IMR-90 (cell line): ENCODE measurements around the gene PXK. TPM values are rescaled to one million over a fixed set of nuclear protein-coding genes. Genes with fewer than 3 reads are reported as not detected.

Source experiments
- ATAC-seq: fragments of 200-7000 bp; cut with Tn5 transposase; 2 replicates; pipeline ENCODE4 v1.9.1; 2020; ENCODE audit warnings: low read depth, mild to moderate bottlenecking, moderate library complexity
- BruUV-seq: library from RNA; stranded (reverse); fragments of 400-500 nt; replicated peaks from 2 replicates; lab custom pipeline; 2021; lab: Mats Ljungman, UMichigan
- CTCF ChIA-PET: fragments of 300-600 bp; formaldehyde crosslinking; extraction: SDS; loops from one replicate; lab custom pipeline; 2021; ENCODE audit warnings: antibody characterized with exemption; lab: Yijun Ruan, JAX
- POLR2A ChIA-PET: fragments of 300-600 bp; sonication (Branson Sonifier 250); formaldehyde crosslinking; loops from one replicate; lab custom pipeline; 2022; ENCODE audit warnings: antibody characterized with exemption; ENCODE audit not compliant: unreplicated experiment; lab: Charles Lee
- DNase-seq: peaks from one replicate; pipeline ENCODE4 v3.0.0; 2013
- H2AFZ ChIP-seq: replicated peaks from 2 replicates; pipeline ENCODE3; 2013; ENCODE audit warnings: low read length, mild to moderate bottlenecking; ENCODE audit not compliant: poor library complexity
- H2AK5ac ChIP-seq: 2 replicates; pipeline ENCODE4 v1.6.1; 2013; ENCODE audit warnings: low read depth, low read length, inconsistent platforms
- H2AK9ac ChIP-seq: replicated peaks from 2 replicates; pipeline ENCODE3; 2013; ENCODE audit warnings: mild to moderate bottlenecking, low read depth, low read length, moderate library complexity; ENCODE audit not compliant: poor library complexity
- H2BK120ac ChIP-seq: 2 replicates; pipeline ENCODE4 v1.6.1; 2013; ENCODE audit warnings: low read depth, low read length, inconsistent platforms
- H2BK15ac ChIP-seq: 3 replicates; pipeline ENCODE4 v1.6.1; 2013; ENCODE audit warnings: low read depth, low read length, inconsistent platforms
- H2BK20ac ChIP-seq: 2 replicates; pipeline ENCODE4 v1.6.1; 2013; ENCODE audit warnings: low read depth, mild to moderate bottlenecking, inconsistent platforms, low read length, moderate library complexity
- H2BK5ac ChIP-seq: 2 replicates; pipeline ENCODE4 v1.6.1; 2013; ENCODE audit warnings: mild to moderate bottlenecking, low read depth, low read length, inconsistent platforms; ENCODE audit not compliant: poor library complexity, severe bottlenecking
- H3K14ac ChIP-seq: replicated peaks from 2 replicates; pipeline ENCODE4 v1.6.1; 2013; ENCODE audit warnings: low read depth, low read length, inconsistent platforms
- H3K18ac ChIP-seq: 2 replicates; pipeline ENCODE4 v1.6.1; 2013; ENCODE audit warnings: low read depth, low read length, control low read depth
- H3K23ac ChIP-seq: 2 replicates; pipeline ENCODE4 v1.6.1; 2013; ENCODE audit warnings: low read depth, low read length, inconsistent platforms
- H3K27ac ChIP-seq: 2 replicates; pipeline ENCODE4 v1.5.1; 2013; ENCODE audit warnings: mild to moderate bottlenecking, control low read depth, low read length; ENCODE audit not compliant: insufficient read depth
- H3K27me3 ChIP-seq: 2 replicates; pipeline ENCODE4 v1.6.1; 2013; ENCODE audit warnings: low read length; ENCODE audit not compliant: control insufficient read depth, insufficient read depth
- H3K36me3 ChIP-seq: 2 replicates; pipeline ENCODE4 v1.6.1; 2013; ENCODE audit warnings: low read length, mixed read lengths; ENCODE audit not compliant: control insufficient read depth, insufficient read depth
- H3K4ac ChIP-seq: 2 replicates; pipeline ENCODE4 v1.6.1; 2013; ENCODE audit warnings: low read depth, low read length, inconsistent platforms
- H3K4me1 ChIP-seq: 2 replicates; pipeline ENCODE4 v1.6.1; 2013; ENCODE audit warnings: low read length, mixed read lengths; ENCODE audit not compliant: control insufficient read depth, insufficient read depth
- H3K4me2 ChIP-seq: 2 replicates; pipeline ENCODE4 v1.6.1; 2013; ENCODE audit warnings: low read depth, mild to moderate bottlenecking, control low read depth, low read length, moderate library complexity
- H3K4me3 ChIP-seq: 2 replicates; pipeline ENCODE4 v1.5.1; 2013; ENCODE audit warnings: low read depth, mild to moderate bottlenecking, control low read depth, low read length, moderate library complexity; ENCODE audit not compliant: insufficient read depth
- H3K56ac ChIP-seq: 2 replicates; pipeline ENCODE4 v1.6.1; 2013; ENCODE audit warnings: low read length, inconsistent platforms; ENCODE audit not compliant: insufficient read depth; ENCODE audit errors: extremely low read depth
- H3K79me1 ChIP-seq, 2 experiments: 2 replicates each; pipeline ENCODE4 v1.6.1; 2013; ENCODE audit warnings: low read length in 2 of 2, inconsistent platforms in 1 of 2, low read depth in 1 of 2
- H3K9ac ChIP-seq: 2 replicates; pipeline ENCODE4 v1.6.1; 2013; ENCODE audit warnings: low read depth, low read length, control low read depth
- H3K9me1 ChIP-seq: 2 replicates; pipeline ENCODE4 v1.6.1; 2013; ENCODE audit warnings: low read length, inconsistent platforms; ENCODE audit not compliant: insufficient read depth
- H3K9me3 ChIP-seq: 2 replicates; pipeline ENCODE4 v1.6.1; 2013; ENCODE audit warnings: low read length; ENCODE audit not compliant: control insufficient read depth, insufficient read depth
- H4K20me1 ChIP-seq: 2 replicates; pipeline ENCODE4 v1.6.1; 2013; ENCODE audit warnings: low read length, inconsistent platforms; ENCODE audit not compliant: insufficient read depth
- H4K5ac ChIP-seq: 2 replicates; pipeline ENCODE4 v1.6.1; 2013; ENCODE audit warnings: mild to moderate bottlenecking, low read depth, low read length, control low read depth
- H4K8ac ChIP-seq, 2 experiments: 2 replicates each; pipeline ENCODE4 v1.6.1; 2013; ENCODE audit warnings: low read depth in 2 of 2, low read length in 2 of 2, control low read depth in 1 of 2, inconsistent platforms in 1 of 2
- H4K91ac ChIP-seq: 2 replicates; pipeline ENCODE4 v1.6.1; 2013; ENCODE audit warnings: low read depth, low read length, inconsistent platforms; ENCODE audit not compliant: insufficient read depth
- CEBPB ChIP-seq: IDR thresholded peaks from 2 replicates; pipeline ENCODE4 v1.6.1; 2012; ENCODE audit warnings: low read depth, low read length, improper control_type of control experiment
- FOS ChIP-seq: fragments of 150-350 bp; IDR thresholded peaks from 2 replicates; pipeline ENCODE4 v1.6.1; 2016; ENCODE audit warnings: low read depth, low read length
- MXI1 ChIP-seq: IDR thresholded peaks from 2 replicates; pipeline ENCODE4 v1.6.1; 2012; ENCODE audit warnings: low read depth, mild to moderate bottlenecking, low read length, moderate library complexity, borderline replicate concordance
- NFE2L2 ChIP-seq: fragments of 150-350 bp; IDR thresholded peaks from 2 replicates; pipeline ENCODE4 v1.6.1; 2016; ENCODE audit warnings: low read depth, mild to moderate bottlenecking, low read length
- SMC3 ChIP-seq: fragments of 150-350 bp; IDR thresholded peaks from 2 replicates; pipeline ENCODE4 v1.6.1; 2016; ENCODE audit warnings: low read depth, mild to moderate bottlenecking, antibody characterized with exemption, low read length, moderate library complexity
- WGBS, 2 experiments: methylation state at CpG; one replicate each; pipeline versions ENCODE4 v1.1.5 to v1.1.7; 2013; ENCODE audit warnings: missing lambda C conversion rate in 2 of 2; ENCODE audit not compliant: insufficient read length in 1 of 2; ENCODE audit errors: extremely low coverage in 2 of 2; 5-methylcytosine and 5-hydroxymethylcytosine counted together
- dilution Hi-C: fragments of 300-500 bp; cut with HindIII; formaldehyde crosslinking; loops from one replicate; pipeline ENCODE4 v1.14.3; 2018; ENCODE audit warnings: low sequenced_read_pairs; ENCODE audit not compliant: unreplicated experiment
- in situ Hi-C: fragments of 300-500 bp; cut with MboI; formaldehyde crosslinking; loops from 3 replicates; pipeline ENCODE4 v1.14.3; 2019; ENCODE audit warnings: low sequenced_read_pairs, inconsistent platforms, mixed read lengths
- intact Hi-C: fragments of 100-400 bp; cut with micrococcal nuclease; formaldehyde crosslinking; loops from 2 replicates; pipeline ENCODE4 v1.10.0; 2022
- polyA plus RNA-seq, 3 experiments: library from polyadenylated mRNA; depleted of rRNA; stranded (reverse); fragments of >200 nt; gene quantifications; 2 replicates each; pipeline ENCODE4 v1.2.3, GENCODE V29; 2012; ENCODE audit warnings: low replicate concordance in 1 of 3
- total RNA-seq: library from RNA; depleted of rRNA; stranded (reverse); fragments of >200 nt; gene quantifications from 2 replicates; pipeline ENCODE4 v1.2.3, GENCODE V29; 2012
- TF ChIP-seq, protein P1 (sequence below): fragments of 150-350 bp; IDR thresholded peaks from 2 replicates; pipeline ENCODE4 v1.6.1; 2016; ENCODE audit warnings: low read depth, mild to moderate bottlenecking, low read length, moderate library complexity, borderline replicate concordance

Gene PXK
- total and polyA plus RNA-seq, 2 of the 4 experiments (the other 2 are of a cell fraction): 14.3 to 17.7 TPM

DNA sequence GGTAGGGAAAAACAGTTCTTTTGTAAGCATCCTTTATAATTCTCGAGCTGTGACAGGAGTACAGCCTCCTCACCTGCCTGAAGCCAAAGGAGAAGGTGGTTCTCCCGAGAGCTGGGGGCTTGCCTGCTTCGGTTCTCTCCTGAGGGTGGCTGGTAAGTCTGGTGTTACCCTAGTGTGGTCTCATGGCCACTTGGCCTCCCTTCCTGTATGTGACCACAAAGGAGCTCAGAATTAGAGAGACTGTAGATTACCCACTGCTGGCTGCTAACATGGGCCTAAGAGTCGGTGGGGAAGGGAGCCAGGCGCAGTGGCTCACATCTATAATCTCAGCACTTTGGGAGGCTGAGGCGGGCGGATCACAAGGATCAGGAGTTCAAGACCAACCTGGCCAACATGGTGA lies 88.3 kb downstream of the PXK start:
- Histone ChIP-seq H2AK9ac (no peak overlapping the region), H3K4ac (no peak overlapping the region), H2AFZ (no peak overlapping the region), H4K91ac (no peak overlapping the region), H2AK5ac (no peak overlapping the region), H4K8ac (no peak overlapping the region), H4K5ac (no peak overlapping the region), H4K20me1 (no peaks in the 10 kb centered on the region), H3K9me1 (peaks cover 3% of the 10 kb centered on the region; the same call in 1 of the 2 replicates), H3K4me2 (no peak overlapping the region), H3K4me3 (no peak overlapping the region), H3K23ac (no peak overlapping the region), H3K27ac (no peak overlapping the region), H3K4me1 (peaks cover 2% of the 10 kb centered on the region), H2BK5ac (no peak overlapping the region), H3K36me3 (peaks cover 45% of the 10 kb centered on the region), H3K56ac (no peak overlapping the region), H2BK20ac (no peak overlapping the region), H2BK120ac (no peak overlapping the region), H2BK15ac (no peak overlapping the region), H3K14ac (no peak overlapping the region), H3K27me3 (no peaks in the 10 kb centered on the region), H3K9ac (no peak overlapping the region), H3K18ac (no peak overlapping the region), H3K9me3 (no peaks in the 10 kb centered on the region), H3K79me1 (peaks cover 0 to 12% of the 10 kb centered on the region in 2 experiments; a peak in 2 of 4 replicates)
- in situ Hi-C loops (loop anchor here (25.0 kb wide), 1 partner anchor 234 kb away; no protein-coding TSS in a partner anchor), intact Hi-C loops (no loop called here), dilution Hi-C loops (no loop called here)
- WGBS, 2 experiments: 100% methylated on average over 2 of the region's 7 CpGs; no CpG with 5 or more reads in 1 of the 2 experiments
- ATAC-seq: no peak
- ChIA-PET POLR2A (no interaction called here), CTCF (no interaction called here)
- BruUV-seq: no TSS peak
- no peak for DNase-seq
- TF ChIP-seq CEBPB (no peak), NFE2L2 (no peak), MXI1 (no peak), SMC3 (no peak), FOS (no peak)
- TF ChIP-seq, protein P1, sequence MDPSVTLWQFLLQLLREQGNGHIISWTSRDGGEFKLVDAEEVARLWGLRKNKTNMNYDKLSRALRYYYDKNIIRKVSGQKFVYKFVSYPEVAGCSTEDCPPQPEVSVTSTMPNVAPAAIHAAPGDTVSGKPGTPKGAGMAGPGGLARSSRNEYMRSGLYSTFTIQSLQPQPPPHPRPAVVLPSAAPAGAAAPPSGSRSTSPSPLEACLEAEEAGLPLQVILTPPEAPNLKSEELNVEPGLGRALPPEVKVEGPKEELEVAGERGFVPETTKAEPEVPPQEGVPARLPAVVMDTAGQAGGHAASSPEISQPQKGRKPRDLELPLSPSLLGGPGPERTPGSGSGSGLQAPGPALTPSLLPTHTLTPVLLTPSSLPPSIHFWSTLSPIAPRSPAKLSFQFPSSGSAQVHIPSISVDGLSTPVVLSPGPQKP: no peak
